IMR-90 (cell line): Measurements from ENCODE around the gene ABCC10. TPM values are rescaled to one million over a fixed set of nuclear protein-coding genes. Genes with fewer than 3 reads are reported as not detected.

Source experiments
- ATAC-seq: fragments of 200-7000 bp; cut with Tn5 transposase; 2 replicates; pipeline ENCODE4 v1.9.1; 2020; ENCODE audit warnings: low read depth, mild to moderate bottlenecking, moderate library complexity
- BruUV-seq: library from RNA; stranded (reverse); fragments of 400-500 nt; replicated peaks from 2 replicates; lab custom pipeline; 2021; lab: Mats Ljungman, UMichigan
- CTCF ChIA-PET: fragments of 300-600 bp; formaldehyde crosslinking; extraction: SDS; loops from one replicate; lab custom pipeline; 2021; ENCODE audit warnings: antibody characterized with exemption; lab: Yijun Ruan, JAX
- POLR2A ChIA-PET: fragments of 300-600 bp; sonication (Branson Sonifier 250); formaldehyde crosslinking; loops from one replicate; lab custom pipeline; 2022; ENCODE audit warnings: antibody characterized with exemption; ENCODE audit not compliant: unreplicated experiment; lab: Charles Lee
- DNase-seq: peaks from one replicate; pipeline ENCODE4 v3.0.0; 2013
- H2AFZ ChIP-seq: replicated peaks from 2 replicates; pipeline ENCODE3; 2013; ENCODE audit warnings: low read length, mild to moderate bottlenecking; ENCODE audit not compliant: poor library complexity
- H2AK5ac ChIP-seq: 2 replicates; pipeline ENCODE4 v1.6.1; 2013; ENCODE audit warnings: low read depth, low read length, inconsistent platforms
- H2AK9ac ChIP-seq: replicated peaks from 2 replicates; pipeline ENCODE3; 2013; ENCODE audit warnings: mild to moderate bottlenecking, low read depth, low read length, moderate library complexity; ENCODE audit not compliant: poor library complexity
- H2BK120ac ChIP-seq: 2 replicates; pipeline ENCODE4 v1.6.1; 2013; ENCODE audit warnings: low read depth, low read length, inconsistent platforms
- H2BK15ac ChIP-seq: 3 replicates; pipeline ENCODE4 v1.6.1; 2013; ENCODE audit warnings: low read depth, low read length, inconsistent platforms
- H2BK20ac ChIP-seq: 2 replicates; pipeline ENCODE4 v1.6.1; 2013; ENCODE audit warnings: low read depth, mild to moderate bottlenecking, inconsistent platforms, low read length, moderate library complexity
- H2BK5ac ChIP-seq: 2 replicates; pipeline ENCODE4 v1.6.1; 2013; ENCODE audit warnings: mild to moderate bottlenecking, low read depth, low read length, inconsistent platforms; ENCODE audit not compliant: poor library complexity, severe bottlenecking
- H3K14ac ChIP-seq: replicated peaks from 2 replicates; pipeline ENCODE4 v1.6.1; 2013; ENCODE audit warnings: low read depth, low read length, inconsistent platforms
- H3K18ac ChIP-seq: 2 replicates; pipeline ENCODE4 v1.6.1; 2013; ENCODE audit warnings: low read depth, low read length, control low read depth
- H3K23ac ChIP-seq: 2 replicates; pipeline ENCODE4 v1.6.1; 2013; ENCODE audit warnings: low read depth, low read length, inconsistent platforms
- H3K27ac ChIP-seq: 2 replicates; pipeline ENCODE4 v1.5.1; 2013; ENCODE audit warnings: mild to moderate bottlenecking, control low read depth, low read length; ENCODE audit not compliant: insufficient read depth
- H3K27me3 ChIP-seq: 2 replicates; pipeline ENCODE4 v1.6.1; 2013; ENCODE audit warnings: low read length; ENCODE audit not compliant: control insufficient read depth, insufficient read depth
- H3K36me3 ChIP-seq: 2 replicates; pipeline ENCODE4 v1.6.1; 2013; ENCODE audit warnings: low read length, mixed read lengths; ENCODE audit not compliant: control insufficient read depth, insufficient read depth
- H3K4ac ChIP-seq: 2 replicates; pipeline ENCODE4 v1.6.1; 2013; ENCODE audit warnings: low read depth, low read length, inconsistent platforms
- H3K4me1 ChIP-seq: 2 replicates; pipeline ENCODE4 v1.6.1; 2013; ENCODE audit warnings: low read length, mixed read lengths; ENCODE audit not compliant: control insufficient read depth, insufficient read depth
- H3K4me2 ChIP-seq: 2 replicates; pipeline ENCODE4 v1.6.1; 2013; ENCODE audit warnings: low read depth, mild to moderate bottlenecking, control low read depth, low read length, moderate library complexity
- H3K4me3 ChIP-seq: 2 replicates; pipeline ENCODE4 v1.5.1; 2013; ENCODE audit warnings: low read depth, mild to moderate bottlenecking, control low read depth, low read length, moderate library complexity; ENCODE audit not compliant: insufficient read depth
- H3K56ac ChIP-seq: 2 replicates; pipeline ENCODE4 v1.6.1; 2013; ENCODE audit warnings: low read length, inconsistent platforms; ENCODE audit not compliant: insufficient read depth; ENCODE audit errors: extremely low read depth
- H3K79me1 ChIP-seq, 2 experiments: 2 replicates each; pipeline ENCODE4 v1.6.1; 2013; ENCODE audit warnings: low read length in 2 of 2, inconsistent platforms in 1 of 2, low read depth in 1 of 2
- H3K9ac ChIP-seq: 2 replicates; pipeline ENCODE4 v1.6.1; 2013; ENCODE audit warnings: low read depth, low read length, control low read depth
- H3K9me1 ChIP-seq: 2 replicates; pipeline ENCODE4 v1.6.1; 2013; ENCODE audit warnings: low read length, inconsistent platforms; ENCODE audit not compliant: insufficient read depth
- H3K9me3 ChIP-seq: 2 replicates; pipeline ENCODE4 v1.6.1; 2013; ENCODE audit warnings: low read length; ENCODE audit not compliant: control insufficient read depth, insufficient read depth
- H4K20me1 ChIP-seq: 2 replicates; pipeline ENCODE4 v1.6.1; 2013; ENCODE audit warnings: low read length, inconsistent platforms; ENCODE audit not compliant: insufficient read depth
- H4K5ac ChIP-seq: 2 replicates; pipeline ENCODE4 v1.6.1; 2013; ENCODE audit warnings: mild to moderate bottlenecking, low read depth, low read length, control low read depth
- H4K8ac ChIP-seq, 2 experiments: 2 replicates each; pipeline ENCODE4 v1.6.1; 2013; ENCODE audit warnings: low read depth in 2 of 2, low read length in 2 of 2, control low read depth in 1 of 2, inconsistent platforms in 1 of 2
- H4K91ac ChIP-seq: 2 replicates; pipeline ENCODE4 v1.6.1; 2013; ENCODE audit warnings: low read depth, low read length, inconsistent platforms; ENCODE audit not compliant: insufficient read depth
- NFE2L2 ChIP-seq: fragments of 150-350 bp; IDR thresholded peaks from 2 replicates; pipeline ENCODE4 v1.6.1; 2016; ENCODE audit warnings: low read depth, mild to moderate bottlenecking, low read length
- RCOR1 ChIP-seq: IDR thresholded peaks from 2 replicates; pipeline ENCODE4 v1.6.1; 2012; ENCODE audit warnings: mild to moderate bottlenecking, low read length, improper control_type of control experiment; ENCODE audit not compliant: insufficient replicate concordance
- WGBS, 2 experiments: methylation state at CpG; one replicate each; pipeline versions ENCODE4 v1.1.5 to v1.1.7; 2013; ENCODE audit warnings: missing lambda C conversion rate in 2 of 2; ENCODE audit not compliant: insufficient read length in 1 of 2; ENCODE audit errors: extremely low coverage in 2 of 2; 5-methylcytosine and 5-hydroxymethylcytosine counted together
- dilution Hi-C: fragments of 300-500 bp; cut with HindIII; formaldehyde crosslinking; loops from one replicate; pipeline ENCODE4 v1.14.3; 2018; ENCODE audit warnings: low sequenced_read_pairs; ENCODE audit not compliant: unreplicated experiment
- in situ Hi-C: fragments of 300-500 bp; cut with MboI; formaldehyde crosslinking; loops from 3 replicates; pipeline ENCODE4 v1.14.3; 2019; ENCODE audit warnings: low sequenced_read_pairs, inconsistent platforms, mixed read lengths
- intact Hi-C: fragments of 100-400 bp; cut with micrococcal nuclease; formaldehyde crosslinking; loops from 2 replicates; pipeline ENCODE4 v1.10.0; 2022
- polyA plus RNA-seq, 3 experiments: library from polyadenylated mRNA; depleted of rRNA; stranded (reverse); fragments of >200 nt; gene quantifications; 2 replicates each; pipeline ENCODE4 v1.2.3, GENCODE V29; 2012; ENCODE audit warnings: low replicate concordance in 1 of 3
- total RNA-seq: library from RNA; depleted of rRNA; stranded (reverse); fragments of >200 nt; gene quantifications from 2 replicates; pipeline ENCODE4 v1.2.3, GENCODE V29; 2012
- TF ChIP-seq, protein P1 (sequence below): fragments of 150-350 bp; IDR thresholded peaks from 2 replicates; pipeline ENCODE4 v1.6.1; 2016; ENCODE audit warnings: low read depth, mild to moderate bottlenecking, low read length, moderate library complexity, borderline replicate concordance

The ABCC10 gene
- total and polyA plus RNA-seq, 2 of the 4 experiments (the other 2 are of a cell fraction): 7.0 to 26.3 TPM

GRCh38 chr6:43468748-43469681 lies 41.7 kb downstream of the ABCC10 start:
- Histone ChIP-seq H3K14ac (no peak overlapping the region), H3K23ac (no peak overlapping the region), H3K4me3 (no peak overlapping the region), H3K18ac (no peak overlapping the region), H3K9ac (no peak overlapping the region), H2BK5ac (no peak overlapping the region), H3K4me1 (no peaks in the 10 kb centered on the region), H3K4me2 (no peak overlapping the region), H2BK120ac (no peak overlapping the region), H2AFZ (peak overlapping the region; percentile 32), H4K91ac (no peak overlapping the region), H3K79me1 (no peaks in the 10 kb centered on the region), H4K8ac (no peak overlapping the region), H3K36me3 (no peaks in the 10 kb centered on the region), H3K27ac (no peak overlapping the region), H3K9me3 (no peaks in the 10 kb centered on the region), H3K4ac (no peak overlapping the region), H2BK20ac (no peak overlapping the region), H4K5ac (no peak overlapping the region), H3K9me1 (no peaks in the 10 kb centered on the region), H2BK15ac (no peak overlapping the region), H4K20me1 (no peaks in the 10 kb centered on the region), H3K27me3 (peaks cover 21% of the 10 kb centered on the region), H2AK5ac (no peak overlapping the region), H2AK9ac (no peak overlapping the region), H3K56ac (no peak overlapping the region)
- intact Hi-C loops (no loop called here), dilution Hi-C loops (no loop called here), in situ Hi-C loops (no loop called here)
- TF ChIP-seq NFE2L2 (no peak), RCOR1 (no peak)
- TF ChIP-seq, protein P1, sequence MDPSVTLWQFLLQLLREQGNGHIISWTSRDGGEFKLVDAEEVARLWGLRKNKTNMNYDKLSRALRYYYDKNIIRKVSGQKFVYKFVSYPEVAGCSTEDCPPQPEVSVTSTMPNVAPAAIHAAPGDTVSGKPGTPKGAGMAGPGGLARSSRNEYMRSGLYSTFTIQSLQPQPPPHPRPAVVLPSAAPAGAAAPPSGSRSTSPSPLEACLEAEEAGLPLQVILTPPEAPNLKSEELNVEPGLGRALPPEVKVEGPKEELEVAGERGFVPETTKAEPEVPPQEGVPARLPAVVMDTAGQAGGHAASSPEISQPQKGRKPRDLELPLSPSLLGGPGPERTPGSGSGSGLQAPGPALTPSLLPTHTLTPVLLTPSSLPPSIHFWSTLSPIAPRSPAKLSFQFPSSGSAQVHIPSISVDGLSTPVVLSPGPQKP: no peak
- BruUV-seq: no TSS peak
- CTCF ChIA-PET: no interaction called here
- DNase-seq (no peak), ATAC-seq (no peak)
- POLR2A ChIA-PET: no interaction called here
- WGBS, 2 experiments: 72% methylated on average over 2 of the region's 13 CpGs; no CpG with 5 or more reads in 1 of the 2 experiments
